Stimulated activated CD4-positive, alpha-beta T cell treated with anti-CD3 and anti-CD28 coated beads, TNF-alpha, amount 100 ng/mL, for 48 hours (primary cell): ENCODE measurements around the gene ZNF714.
"Not testable (repeated sequence)": the region's sequence is repeated elsewhere in the genome, so short reads cannot be mapped to it uniquely, and the experiment has no call there.

Experiments used
- DNase-seq, 3 donors: peaks; one replicate each; pipeline ENCODE4 v3.0.0-alpha.2; 2020; ENCODE audit warnings: low read depth in 3 of 3

Gene ZNF714

GRCh38 chr19:21130097-21130775, 48.2 kb downstream of the ZNF714 start:
- DNase-seq, result no peak

DNA sequence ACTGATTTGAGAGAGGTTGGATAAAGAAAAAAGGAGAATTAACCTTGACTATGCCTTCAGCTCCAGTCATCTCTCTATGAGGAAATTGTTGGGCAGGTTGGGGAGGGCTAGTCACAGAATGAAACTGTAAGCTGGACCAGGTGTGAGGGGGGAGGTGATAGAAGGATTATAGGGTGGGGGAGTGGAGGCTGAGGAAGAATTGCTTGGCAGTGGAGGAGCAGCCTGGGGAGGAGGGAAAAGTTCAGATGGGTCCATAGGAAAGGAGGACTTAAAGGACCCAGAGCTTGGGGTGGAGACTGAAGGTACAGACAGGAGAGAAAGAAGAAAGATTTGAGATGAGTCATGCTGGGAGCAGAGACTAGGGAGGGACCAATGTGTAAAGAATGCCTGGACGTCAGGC, 51.6 kb downstream of the ZNF714 start:
- DNase-seq, result no peak

DNA sequence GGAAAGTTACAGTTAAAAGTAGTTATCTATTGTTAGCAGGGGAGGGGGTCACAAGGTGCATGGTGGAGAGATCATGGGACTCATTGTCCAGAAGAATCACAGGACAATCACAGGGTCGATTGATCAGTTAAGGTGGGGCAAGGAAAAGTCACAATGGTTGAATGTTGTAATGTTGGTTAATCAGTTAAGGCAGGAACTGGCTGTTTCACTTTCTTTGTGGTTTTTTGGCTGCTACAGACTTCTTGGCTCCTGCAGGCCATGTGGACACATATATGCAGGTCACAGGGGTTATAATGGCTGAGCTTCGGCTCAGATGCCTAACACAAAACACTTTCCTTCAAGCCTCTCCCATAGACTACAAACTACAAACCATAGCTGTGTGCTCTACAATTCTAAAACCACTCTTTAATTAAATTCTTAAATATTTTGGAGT, 52.9 kb downstream of the ZNF714 start:
- DNase-seq, result no peak

DNA sequence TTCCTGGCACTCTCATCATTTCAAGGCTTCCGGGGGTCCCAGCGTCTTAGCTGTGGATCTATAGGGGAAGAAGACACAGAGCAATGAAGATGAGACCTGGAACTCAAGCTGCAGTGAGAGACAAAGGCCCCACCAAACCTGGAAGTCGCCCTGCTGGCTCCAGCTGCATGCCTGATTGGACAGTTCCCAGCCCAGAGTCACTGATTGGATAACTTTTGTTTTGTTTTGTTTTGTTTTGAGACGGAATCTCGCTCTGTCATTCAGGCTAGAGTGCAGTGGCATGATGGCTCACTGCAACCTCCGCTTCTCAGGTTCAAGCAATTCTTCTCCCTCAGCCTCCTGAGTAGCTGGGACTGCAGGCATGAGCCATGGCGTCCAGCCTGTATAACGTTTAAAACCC, 53.4 kb downstream of the ZNF714 start:
- no peak for DNase-seq

DNA sequence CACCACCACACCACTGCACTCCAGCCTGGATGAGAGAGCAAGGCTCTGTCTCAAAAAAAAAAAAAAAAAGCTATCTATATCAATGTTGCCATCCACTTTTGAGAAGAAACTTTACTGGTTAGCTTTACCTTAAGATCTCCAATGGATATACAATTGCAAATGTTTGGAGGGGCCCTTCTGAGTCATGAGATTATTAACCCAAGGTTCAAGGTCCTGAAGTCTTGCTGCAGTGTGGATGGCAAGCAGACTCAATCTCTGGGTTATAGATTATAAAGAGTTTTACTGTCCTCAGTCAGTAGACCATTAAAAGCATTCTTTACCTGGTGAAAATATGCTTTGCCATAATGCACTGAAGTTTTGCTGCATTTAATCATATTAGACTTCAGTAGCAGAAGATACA, 56.1 kb downstream of the ZNF714 start:
- no peak for DNase-seq

DNA sequence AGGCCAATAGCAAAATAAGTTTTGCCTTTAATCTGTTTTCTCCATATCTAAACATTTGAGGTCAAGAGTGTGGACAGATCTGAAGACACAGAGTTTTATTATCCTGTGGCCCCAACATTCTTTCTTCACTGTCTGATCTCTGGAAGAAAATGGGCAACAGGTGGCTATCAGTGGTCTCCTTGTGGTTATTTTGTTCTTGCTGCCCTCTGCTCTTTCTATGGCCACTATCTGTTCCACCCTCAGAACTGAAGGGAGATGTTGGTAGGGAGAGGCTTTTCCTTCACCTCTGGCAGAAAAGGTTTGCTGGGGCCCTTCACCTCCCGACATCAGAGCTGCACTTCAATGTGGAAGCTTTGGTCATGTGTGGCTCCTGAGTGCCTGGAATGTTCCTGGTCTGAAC, 59.0 kb downstream of the ZNF714 start:
- not testable (repeated sequence) for DNase-seq

GRCh38 chr19:21141787-21142464, 59.9 kb downstream of the ZNF714 start, which contains the start of gene ZNF431:
Gene ZNF431, plus strand, starts transcription at chr19:21142040. Its CDS starts 144 bp downstream, at chr19:21142184.
- DNase-seq, result peak; percentile 74 to 84 (median 75)

- no peak for DNase-seq
These were observed 61.4 kb downstream of the ZNF714 start for GRCh38 chr19:21143428-21143827.

DNA sequence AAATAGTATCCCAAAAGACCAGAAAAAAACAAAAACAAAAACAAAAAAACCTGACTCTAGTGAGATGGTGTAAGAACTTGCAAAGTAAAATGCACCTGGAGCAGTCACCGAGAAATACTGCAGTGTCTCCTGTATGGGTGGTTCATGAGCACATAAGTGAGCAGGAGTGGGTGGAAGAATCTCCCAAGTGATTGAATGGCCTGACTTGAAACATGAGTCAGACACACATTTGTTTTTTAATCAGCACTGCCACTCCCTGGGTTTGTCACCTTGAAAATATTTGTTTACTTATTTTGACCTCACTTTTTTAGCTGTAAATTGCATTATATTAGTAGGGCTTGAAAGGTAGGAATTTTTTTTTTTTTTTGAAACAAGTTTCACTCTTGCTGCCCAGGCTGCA, 61.9 kb downstream of the ZNF714 start:
- DNase-seq, result no peak

- no peak for DNase-seq
These were observed 65.5 kb downstream of the ZNF714 start for GRCh38 chr19:21147540-21147939.

DNA sequence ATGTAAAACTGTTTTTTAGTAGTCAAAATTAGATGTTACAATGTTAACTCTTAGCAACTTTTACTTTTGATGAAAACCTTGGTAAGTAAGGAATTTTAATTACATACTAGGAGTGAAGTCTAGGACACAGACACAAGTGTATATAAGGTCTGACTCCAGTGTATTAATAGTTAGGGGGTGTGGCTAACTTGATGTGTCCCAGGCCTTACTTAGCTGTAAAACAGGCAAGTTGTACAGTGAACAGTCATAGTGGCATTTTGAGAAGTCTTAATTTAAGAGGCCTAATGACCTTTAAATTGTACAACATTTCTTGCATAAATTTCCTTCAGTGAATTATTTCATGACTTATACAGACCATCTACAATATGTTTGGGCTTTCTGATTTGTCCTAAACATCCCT, 66.7 kb downstream of the ZNF714 start:
- no peak for DNase-seq

GRCh38 chr19:21149877-21150276, 67.9 kb downstream of the ZNF714 start:
- no peak for DNase-seq

GRCh38 chr19:21151460-21151859, 69.5 kb downstream of the ZNF714 start:
- DNase-seq, result no peak

DNA sequence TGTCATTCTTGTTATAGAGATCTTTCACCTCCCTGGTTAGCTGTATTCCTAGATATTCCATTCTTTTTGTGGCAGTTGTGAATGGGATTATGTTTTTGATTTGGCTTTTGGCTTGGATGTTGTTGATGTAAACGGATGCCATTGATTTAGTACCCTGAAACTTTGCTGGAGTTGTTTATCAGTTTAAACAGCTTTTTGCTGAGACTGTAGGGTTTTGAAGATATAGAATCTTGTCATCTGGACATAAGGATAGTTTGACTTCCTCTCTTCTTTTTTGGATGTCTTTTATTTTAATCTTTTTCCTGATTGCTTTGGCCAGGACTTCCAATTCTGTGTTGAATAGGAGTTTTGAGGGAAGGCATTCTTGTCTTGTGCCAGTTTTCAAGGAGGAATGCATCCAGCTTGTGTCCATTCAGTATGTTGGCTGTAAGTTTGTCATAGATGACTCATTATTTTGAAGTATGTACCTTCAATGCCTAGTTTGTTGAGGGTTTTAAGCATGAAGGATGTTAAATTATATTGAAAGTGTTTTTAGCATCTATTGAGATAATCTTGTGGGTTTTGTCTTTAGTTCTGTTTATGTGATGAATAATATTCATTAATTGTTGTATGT, 76.6 kb downstream of the ZNF714 start:
- DNase-seq, result no peak

DNA sequence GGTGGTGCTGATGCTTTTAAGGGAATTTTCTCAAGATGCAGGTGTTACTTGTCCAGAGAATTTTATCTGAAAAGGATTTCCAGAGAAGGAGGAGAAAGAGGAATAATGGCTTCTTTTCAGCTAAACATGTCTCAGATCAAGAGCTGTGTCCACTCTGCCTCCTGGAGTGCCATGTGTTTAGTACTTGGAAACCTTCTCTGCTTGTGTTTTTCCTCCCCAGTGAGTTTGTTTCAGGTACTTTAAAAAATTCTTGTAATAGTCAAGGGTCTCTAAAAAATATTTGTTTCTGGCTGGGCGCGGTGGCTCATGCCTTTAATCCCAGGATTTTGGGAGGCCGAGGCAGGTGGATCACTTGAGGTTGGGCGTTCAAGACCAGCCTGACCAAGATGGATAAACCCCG, 82.5 kb downstream of the ZNF714 start:
- DNase-seq, result no peak

DNA sequence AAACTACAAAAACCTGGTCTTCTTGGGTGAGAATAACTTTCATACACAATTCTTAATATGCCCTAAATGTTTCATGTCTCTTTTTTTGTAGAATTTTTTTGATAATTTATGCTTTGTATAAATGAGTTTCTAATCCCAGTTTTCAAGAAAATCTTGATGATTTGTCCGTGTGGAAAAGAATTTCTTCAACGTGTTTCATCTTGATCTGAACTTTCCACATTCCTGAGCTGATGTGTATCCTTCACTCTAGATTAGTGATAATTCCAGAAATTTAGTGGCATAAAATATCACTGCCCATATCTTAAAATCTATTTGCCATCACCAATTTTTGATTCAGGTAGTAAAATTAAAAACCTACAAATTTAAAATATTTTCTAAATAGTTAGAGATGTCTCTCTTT, 84.4 kb downstream of the ZNF714 start:
- DNase-seq, result no peak
